IPS-18a (cell line): Measurements from ENCODE around the gene ZNF23.
"Not testable (repeated sequence)": the region's sequence is repeated elsewhere in the genome, so short reads cannot be mapped to it uniquely, and the experiment has no call there.

ENCODE experiments used
- H3K27ac ChIP-seq: one replicate; pipeline ENCODE4 v1.5.1; 2013; ENCODE audit warnings: low read length
- H3K27me3 ChIP-seq: one replicate; pipeline ENCODE4 v1.6.1; 2013; ENCODE audit warnings: mild to moderate bottlenecking, low read length; ENCODE audit not compliant: control insufficient read depth, insufficient read depth
- H3K36me3 ChIP-seq: one replicate; pipeline ENCODE4 v1.6.1; 2013; ENCODE audit warnings: low read depth, low read length; ENCODE audit not compliant: control insufficient read depth
- H3K4me1 ChIP-seq: one replicate; pipeline ENCODE4 v1.6.1; 2013; ENCODE audit warnings: low read depth, low read length; ENCODE audit not compliant: control insufficient read depth
- H3K4me3 ChIP-seq: one replicate; pipeline ENCODE4 v1.5.1; 2013; ENCODE audit warnings: low read length
- H3K9ac ChIP-seq: one replicate; pipeline ENCODE4 v1.6.1; 2013; ENCODE audit warnings: mild to moderate bottlenecking, low read length, moderate library complexity
- H3K9me3 ChIP-seq: one replicate; pipeline ENCODE4 v1.6.1; 2013; ENCODE audit warnings: low read depth, low read length; ENCODE audit not compliant: control insufficient read depth

The ZNF23 gene

GRCh38 chr16:71461686-71462648, at the start of gene ZNF23:
TSS of gene ZNF23 (minus strand) at chr16:71462247. CDS start at chr16:71456796, 5,451 bp downstream.
- Histone ChIP-seq H3K9me3 (no peaks in the 10 kb centered on the region), H3K9ac (peak within 1 kb of the TSS; percentile 85), H3K4me1 (peaks cover 6% of the 10 kb centered on the region), H3K27me3 (no peaks in the 10 kb centered on the region), H3K36me3 (no peaks in the 10 kb centered on the region), H3K4me3 (peak within 1 kb of the TSS; percentile 90), H3K27ac (peak within 1 kb of the TSS; percentile 44)

GRCh38 chr16:71507061-71507460, 45.0 kb upstream of the ZNF23 start:
- no peaks in the 10 kb centered on the region for H3K36me3 ChIP-seq
- H3K9ac ChIP-seq = no peak overlapping the region
- no peaks in the 10 kb centered on the region for H3K9me3 ChIP-seq
- no peaks in the 10 kb centered on the region for H3K4me1 ChIP-seq
- H3K4me3 ChIP-seq = no peak overlapping the region
- no peaks in the 10 kb centered on the region for H3K27me3 ChIP-seq
- no peak overlapping the region for H3K27ac ChIP-seq

- Histone ChIP-seq H3K4me1 (no peaks in the 10 kb centered on the region), H3K36me3 (no peaks in the 10 kb centered on the region), H3K9me3 (no peaks in the 10 kb centered on the region), H3K4me3 (no peak overlapping the region), H3K27me3 (no peaks in the 10 kb centered on the region), H3K27ac (no peak overlapping the region), H3K9ac (no peak overlapping the region)
Measured at GRCh38 chr16:71504901-71505300, 42.9 kb upstream of the ZNF23 start.

- H3K9ac ChIP-seq, H3K36me3 ChIP-seq: not testable (repeated sequence)
Measured at GRCh38 chr16:71504051-71504450, 42.0 kb upstream of the ZNF23 start.

GRCh38 chr16:71501547-71501946, 39.5 kb upstream of the ZNF23 start:
- Histone ChIP-seq H3K4me1 (no peaks in the 10 kb centered on the region), H3K27ac (no peak overlapping the region), H3K36me3 (no peaks in the 10 kb centered on the region), H3K9me3 (no peaks in the 10 kb centered on the region), H3K4me3 (no peak overlapping the region), H3K9ac (no peak overlapping the region), H3K27me3 (no peaks in the 10 kb centered on the region)

More at GRCh38 chr16:71504051-71504450, 42.0 kb upstream of the ZNF23 start:
- not testable (repeated sequence) for H3K4me3 ChIP-seq, H3K27ac ChIP-seq, H3K4me1 ChIP-seq, H3K9me3 ChIP-seq, H3K27me3 ChIP-seq

- Histone ChIP-seq H3K36me3 (no peaks in the 10 kb centered on the region), H3K9me3 (no peaks in the 10 kb centered on the region), H3K4me1 (no peaks in the 10 kb centered on the region), H3K4me3 (no peak overlapping the region), H3K27ac (no peak overlapping the region), H3K9ac (no peak overlapping the region), H3K27me3 (no peaks in the 10 kb centered on the region)
Measured at GRCh38 chr16:71500964-71501363, 38.9 kb upstream of the ZNF23 start.

GRCh38 chr16:71499775-71500364, 37.8 kb upstream of the ZNF23 start:
- Histone ChIP-seq H3K27ac (no peak overlapping the region), H3K4me1 (no peaks in the 10 kb centered on the region), H3K27me3 (no peaks in the 10 kb centered on the region), H3K36me3 (no peaks in the 10 kb centered on the region), H3K9ac (no peak overlapping the region), H3K4me3 (no peak overlapping the region), H3K9me3 (no peaks in the 10 kb centered on the region)

GRCh38 chr16:71498031-71498430, 36.0 kb upstream of the ZNF23 start:
- H3K4me3 ChIP-seq = no peak overlapping the region

GRCh38 chr16:71493213-71493612, 31.2 kb upstream of the ZNF23 start:
- Histone ChIP-seq H3K4me3 (no peak overlapping the region), H3K36me3 (no peaks in the 10 kb centered on the region), H3K27ac (no peak overlapping the region), H3K4me1 (no peaks in the 10 kb centered on the region), H3K9me3 (no peaks in the 10 kb centered on the region), H3K9ac (no peak overlapping the region), H3K27me3 (peaks cover 4% of the 10 kb centered on the region)

More at GRCh38 chr16:71498031-71498430, 36.0 kb upstream of the ZNF23 start:
- Histone ChIP-seq H3K27ac (no peak overlapping the region), H3K9me3 (no peaks in the 10 kb centered on the region), H3K9ac (no peak overlapping the region), H3K4me1 (no peaks in the 10 kb centered on the region), H3K36me3 (no peaks in the 10 kb centered on the region), H3K27me3 (no peaks in the 10 kb centered on the region)

GRCh38 chr16:71492786-71493185, 30.7 kb upstream of the ZNF23 start:
- no peaks in the 10 kb centered on the region for H3K36me3 ChIP-seq
- peaks cover 4% of the 10 kb centered on the region for H3K27me3 ChIP-seq
- H3K27ac ChIP-seq = no peak overlapping the region
- H3K4me1 ChIP-seq = no peaks in the 10 kb centered on the region
- H3K9me3 ChIP-seq = no peaks in the 10 kb centered on the region
- H3K9ac ChIP-seq = no peak overlapping the region
- no peak overlapping the region for H3K4me3 ChIP-seq

- peaks cover 4% of the 10 kb centered on the region for H3K27me3 ChIP-seq
- no peaks in the 10 kb centered on the region for H3K9me3 ChIP-seq
- no peaks in the 10 kb centered on the region for H3K36me3 ChIP-seq
- H3K27ac ChIP-seq = no peak overlapping the region
- no peak overlapping the region for H3K4me3 ChIP-seq
- no peaks in the 10 kb centered on the region for H3K4me1 ChIP-seq
- H3K9ac ChIP-seq = no peak overlapping the region
Measured at GRCh38 chr16:71491054-71491453, 29.0 kb upstream of the ZNF23 start.
